H7 (cell line): ENCODE measurements around the gene LAMTOR5. TPM values are rescaled to one million over a fixed set of nuclear protein-coding genes. Genes with fewer than 3 reads are reported as not detected.
"Not testable (repeated sequence)": the region's sequence is repeated elsewhere in the genome, so short reads cannot be mapped to it uniquely, and the experiment has no call there.

Experiments
- DNase-seq: peaks from one replicate; pipeline ENCODE4 v3.0.0; 2012
- H3K27me3 ChIP-seq: 2 replicates; pipeline ENCODE4 v1.6.0; 2011; ENCODE audit warnings: mild to moderate bottlenecking, low read length; ENCODE audit not compliant: control insufficient read depth, insufficient read depth
- H3K36me3 ChIP-seq: replicated peaks from 2 replicates; pipeline ENCODE4 v1.5.1; 2011; ENCODE audit warnings: low read length; ENCODE audit not compliant: control insufficient read depth, insufficient read depth
- H3K4me3 ChIP-seq: 2 replicates; pipeline ENCODE4 v1.5.1; 2011; ENCODE audit warnings: low read depth, mild to moderate bottlenecking, control low read depth, low read length, moderate library complexity; ENCODE audit not compliant: insufficient read depth
- total RNA-seq: library from RNA; depleted of rRNA; stranded (reverse); fragments of >200 nt; shearing (Covaris generic); gene quantifications from 2 replicates; pipeline ENCODE4 v1.2.3, GENCODE V29; 2014; rRNA removed

The LAMTOR5 gene
- 33.8 and 40.6 TPM in 2 replicates for total RNA-seq

- Histone ChIP-seq H3K36me3 (peaks cover 7% of the 10 kb centered on the region), H3K4me3 (peak within 1 kb of the TSS; percentile 85)
- peak; percentile 83 for DNase-seq
Observed at GRCh38 chr1:110407260-110408210, at the start of gene LAMTOR5. TSS of gene LAMTOR5 (minus strand) at chr1:110407694. CDS start at chr1:110407620, 74 bp downstream.

GRCh38 chr1:110457206-110457605 is 49.7 kb upstream of the LAMTOR5 start:
- no peak overlapping the region for H3K4me3 ChIP-seq
- H3K36me3 ChIP-seq: no peaks in the 10 kb centered on the region
- no peak for DNase-seq
- no peaks in the 10 kb centered on the region for H3K27me3 ChIP-seq

More at GRCh38 chr1:110407260-110408210, at the start of gene LAMTOR5:
- no peaks in the 10 kb centered on the region for H3K27me3 ChIP-seq

- DNase-seq: peak; percentile 84
- Histone ChIP-seq H3K27me3 (no peaks in the 10 kb centered on the region), H3K4me3 (no peak overlapping the region), H3K36me3 (no peaks in the 10 kb centered on the region)
Observed at GRCh38 chr1:110455151-110455550, 47.7 kb upstream of the LAMTOR5 start.

GRCh38 chr1:110454328-110454727 is 46.8 kb upstream of the LAMTOR5 start:
- no peak for DNase-seq
- H3K36me3 ChIP-seq: no peaks in the 10 kb centered on the region
- no peaks in the 10 kb centered on the region for H3K27me3 ChIP-seq
- no peak overlapping the region for H3K4me3 ChIP-seq

- H3K36me3 ChIP-seq: no peaks in the 10 kb centered on the region
- DNase-seq: no peak
- H3K27me3 ChIP-seq: no peaks in the 10 kb centered on the region
- no peak overlapping the region for H3K4me3 ChIP-seq
Observed at GRCh38 chr1:110453829-110454228, 46.3 kb upstream of the LAMTOR5 start.

- no peaks in the 10 kb centered on the region for H3K27me3 ChIP-seq
- no peaks in the 10 kb centered on the region for H3K36me3 ChIP-seq
- DNase-seq: no peak
- H3K4me3 ChIP-seq: no peak overlapping the region
Observed at GRCh38 chr1:110452330-110452729, 44.8 kb upstream of the LAMTOR5 start.

GRCh38 chr1:110450929-110451328 is 43.4 kb upstream of the LAMTOR5 start, which contains the start of gene PROK1:
TSS of gene PROK1 (plus strand) at chr1:110451149. CDS start at chr1:110451217, 68 bp downstream.
- no peaks in the 10 kb centered on the region for H3K36me3 ChIP-seq
- DNase-seq: no peak
- no peak within 1 kb of the TSS for H3K4me3 ChIP-seq
- H3K27me3 ChIP-seq: no peaks in the 10 kb centered on the region

- Histone ChIP-seq H3K27me3 (no peaks in the 10 kb centered on the region), H3K36me3 (no peaks in the 10 kb centered on the region), H3K4me3 (no peak overlapping the region)
- peak; percentile 39 for DNase-seq
Observed at GRCh38 chr1:110449661-110450651, 42.5 kb upstream of the LAMTOR5 start.

GRCh38 chr1:110444561-110444960 is 37.1 kb upstream of the LAMTOR5 start:
- H3K36me3 ChIP-seq: no peaks in the 10 kb centered on the region
- H3K27me3 ChIP-seq: no peaks in the 10 kb centered on the region
- H3K4me3 ChIP-seq: no peak overlapping the region
- no peak for DNase-seq

- DNase-seq: no peak
- Histone ChIP-seq H3K27me3 (no peaks in the 10 kb centered on the region), H3K36me3 (no peaks in the 10 kb centered on the region), H3K4me3 (no peak overlapping the region)
Observed at GRCh38 chr1:110443451-110443850, 36.0 kb upstream of the LAMTOR5 start.

- Histone ChIP-seq H3K27me3 (no peaks in the 10 kb centered on the region), H3K36me3 (no peaks in the 10 kb centered on the region), H3K4me3 (no peak overlapping the region)
- no peak for DNase-seq
Observed at GRCh38 chr1:110441888-110442287, 34.4 kb upstream of the LAMTOR5 start.

GRCh38 chr1:110440877-110441276 is 33.4 kb upstream of the LAMTOR5 start:
- Histone ChIP-seq H3K27me3 (no peaks in the 10 kb centered on the region), H3K4me3 (no peak overlapping the region), H3K36me3 (no peaks in the 10 kb centered on the region)
- DNase-seq: no peak

- H3K27me3 ChIP-seq, DNase-seq, H3K36me3 ChIP-seq, H3K4me3 ChIP-seq: not testable (repeated sequence)
Observed at GRCh38 chr1:110439873-110440272, 32.4 kb upstream of the LAMTOR5 start.

GRCh38 chr1:110438893-110439292 is 31.4 kb upstream of the LAMTOR5 start:
- H3K27me3 ChIP-seq: no peaks in the 10 kb centered on the region
- no peaks in the 10 kb centered on the region for H3K36me3 ChIP-seq
- no peak for DNase-seq
- H3K4me3 ChIP-seq: no peak overlapping the region
